GM12878 (cell line): Measurements from ENCODE around the gene CD82. TPM values are rescaled to one million over a fixed set of nuclear protein-coding genes. Genes with fewer than 3 reads are reported as not detected.

Experiments used
- ATAC-seq: fragments of 200-7000 bp; cut with Tn5 transposase; 3 replicates; pipeline ENCODE4 v1.9.1; 2020; ENCODE audit warnings: mild to moderate bottlenecking, moderate library complexity
- BruUV-seq: library from RNA; stranded (reverse); fragments of 400-500 nt; replicated peaks from 2 replicates; lab custom pipeline; 2021; lab: Mats Ljungman, UMichigan
- CTCF ChIA-PET: fragments of 300-600 bp; sonication (Branson Sonifier 250); formaldehyde crosslinking; extraction: SDS; loops from one replicate; lab custom pipeline; 2021; ENCODE audit warnings: inconsistent platforms; lab: Yijun Ruan, JAX
- POLR2A ChIA-PET: fragments of 350-600 bp; formaldehyde crosslinking; extraction: SDS; loops from one replicate; lab custom pipeline; 2021; ENCODE audit warnings: inconsistent platforms; lab: Charles Lee
- RAD21 ChIA-PET: fragments of 300-600 bp; sonication (Branson Sonifier 250); formaldehyde crosslinking; loops from one replicate; lab custom pipeline; 2023; ENCODE audit warnings: antibody characterized with exemption; ENCODE audit not compliant: unreplicated experiment; lab: Charles Lee
- SMC1A ChIA-PET: fragments of 300-600 bp; sonication (Branson Sonifier 250); formaldehyde crosslinking; loops from one replicate; lab custom pipeline; 2023; ENCODE audit not compliant: unreplicated experiment, uncharacterized antibody; lab: Charles Lee
- DNase-seq: peaks from one replicate; pipeline ENCODE4 v3.0.0-alpha.2; 2011; ENCODE audit warnings: low read depth, low spot score
- FAIRE-seq: peaks from 3 replicates; lab custom pipeline; 2011; peaks lifted over from hg19 to GRCh38; lab: Jason Lieb, UNC
- H2AFZ ChIP-seq: 2 replicates; pipeline ENCODE4 v1.6.0; 2011; ENCODE audit warnings: low read depth, low read length, control low read depth; ENCODE audit not compliant: control insufficient read depth
- H3K27ac ChIP-seq: 2 replicates; pipeline ENCODE4 v1.5.1; 2011; ENCODE audit warnings: control low read depth; ENCODE audit not compliant: control insufficient read depth, insufficient read depth
- H3K27me3 ChIP-seq, 2 experiments: replicated peaks in 1 of 2; 2 replicates each; pipeline versions ENCODE4 v1.6.0 to v1.6.1; 2011; ENCODE audit warnings: low read length in 1 of 2; ENCODE audit not compliant: control insufficient read depth in 2 of 2, insufficient read depth in 2 of 2
- H3K36me3 ChIP-seq, 2 experiments: 2 replicates each; pipeline ENCODE4 v1.5.1; 2011; ENCODE audit warnings: low read length in 1 of 2; ENCODE audit not compliant: control insufficient read depth in 2 of 2, insufficient read depth in 2 of 2
- H3K4me1 ChIP-seq: 2 replicates; pipeline ENCODE4 v1.6.1; 2011; ENCODE audit warnings: mild to moderate bottlenecking, low read length, moderate library complexity, mixed read lengths; ENCODE audit not compliant: control insufficient read depth, insufficient read depth
- H3K4me2 ChIP-seq: 2 replicates; pipeline ENCODE4 v1.6.0; 2011; ENCODE audit warnings: control low read depth; ENCODE audit not compliant: control insufficient read depth, insufficient read depth
- H3K4me3 ChIP-seq: fragments of 200-600 bp; sonication (generic); 2 replicates; pipeline ENCODE4 v1.5.1; 2016
- H3K79me2 ChIP-seq: 2 replicates; pipeline ENCODE4 v1.6.0; 2011; ENCODE audit warnings: low read length; ENCODE audit not compliant: control insufficient read depth, insufficient read depth
- H3K9ac ChIP-seq: 2 replicates; pipeline ENCODE4 v1.8.0; 2011; ENCODE audit warnings: low read length, control low read depth, mixed read lengths; ENCODE audit not compliant: control insufficient read depth, insufficient read depth
- H3K9me3 ChIP-seq: replicated peaks from 3 replicates; pipeline ENCODE4 v1.5.1; 2011; ENCODE audit warnings: mild to moderate bottlenecking, low read length; ENCODE audit not compliant: control insufficient read depth, insufficient read depth
- H4K20me1 ChIP-seq: 2 replicates; pipeline ENCODE4 v1.6.0; 2011; ENCODE audit not compliant: control insufficient read depth, insufficient read depth
- ATF7 ChIP-seq: fragments of 450-650 bp; IDR thresholded peaks from 2 replicates; pipeline ENCODE4 v1.6.1; 2016; ENCODE audit warnings: low read depth, mild to moderate bottlenecking
- E2F4 ChIP-seq: IDR thresholded peaks from 2 replicates; pipeline ENCODE4 v1.6.1; 2012; ENCODE audit warnings: low read depth, low read length, improper control_type of control experiment
- EED ChIP-seq: sonication (generic); IDR thresholded peaks from 2 replicates; pipeline ENCODE4 v1.6.1; 2016; ENCODE audit warnings: antibody characterized with exemption, low read depth
- HCFC1 ChIP-seq: fragments of 150-350 bp; IDR thresholded peaks from 2 replicates; pipeline ENCODE4 v1.6.1; 2014; ENCODE audit warnings: low read length
- HDGF ChIP-seq: fragments of 450-650 bp; IDR thresholded peaks from 2 replicates; pipeline ENCODE4 v1.6.1; 2016; ENCODE audit warnings: antibody characterized with exemption
- MEF2A ChIP-seq: IDR thresholded peaks from 2 replicates; pipeline ENCODE4 v1.6.1; 2011; ENCODE audit warnings: low read depth, mild to moderate bottlenecking, low read length, moderate library complexity; ENCODE audit not compliant: insufficient read depth
- WGBS: methylation state at CpG from one replicate; pipeline ENCODE4 v1.1.6; 2016; ENCODE audit warnings: low lambda C conversion rate; ENCODE audit not compliant: insufficient replicate concordance, insufficient coverage; ENCODE audit errors: missing lambda C conversion rate; 5-methylcytosine and 5-hydroxymethylcytosine counted together
- in situ Hi-C: fragments of 300-500 bp; cut with MboI; formaldehyde crosslinking; loops from 9 replicates; pipeline ENCODE4 v1.14.3; 2018; ENCODE audit warnings: mixed read lengths
- intact Hi-C: fragments of 100-400 bp; cut with micrococcal nuclease; formaldehyde crosslinking; loops from one replicate; pipeline ENCODE4 v1.14.2; 2022; ENCODE audit not compliant: unreplicated experiment
- polyA plus RNA-seq, 11 experiments: library from polyadenylated mRNA; depleted of rRNA in 4 of 11; unstranded in 6 of 11; stranded (reverse) in 5 of 11; fragments of >200 nt; fragmentation: Nextera tagmentation in 4 of 11; fragmentation: Illumina TruSeq in 1 of 11; extraction: Ambion mirVana in 4 of 11; extraction: Trizol in 1 of 11; gene quantifications; 1 replicate in 1 of 11; 2 replicates in 10 of 11; pipeline versions ENCODE4 v1.2.1 to v1.2.3, GENCODE V29; 2011 to 2016; ENCODE audit warnings: inconsistent platforms in 2 of 11, missing spikeins in 2 of 11, low read depth in 1 of 11
- total RNA-seq, 4 experiments: library from RNA; depleted of rRNA in 3 of 4; stranded (reverse); fragments of >200 nt in 3 of 4; fragmentation: Illumina TruSeq in 1 of 4; extraction: Trizol in 1 of 4; gene quantifications; 2 replicates each; pipeline versions ENCODE4 v1.2.1 to v1.2.3, GENCODE V29; 2013 to 2021
- TF ChIP-seq, protein P1 (sequence below): IDR thresholded peaks from 2 replicates; pipeline ENCODE4 v1.6.1; 2012; ENCODE audit warnings: low read depth, low read length, improper control_type of control experiment
- TF ChIP-seq, protein P2 (sequence below): IDR thresholded peaks from 2 replicates; pipeline ENCODE4 v1.6.1; 2011; ENCODE audit warnings: borderline replicate concordance, low read depth, mild to moderate bottlenecking, moderate library complexity, mixed read lengths, low read length; ENCODE audit not compliant: insufficient read depth; ENCODE audit errors: extremely low read length

Gene CD82
- total and polyA plus RNA-seq, 10 of the 15 experiments (the other 5 are each of a cell fraction or from before 2014, with no cell fraction given): 5.2 to 180 (median 84.7) TPM

GRCh38 chr11:44563711-44564110 is 1.8 kb upstream of the CD82 start:
- Histone ChIP-seq H2AFZ (no peak overlapping the region), H3K27me3 (no peaks in the 10 kb centered on the region), H3K36me3 (no peaks in the 10 kb centered on the region), H3K79me2 (peaks cover 33% of the 10 kb centered on the region), H3K27ac (no peak overlapping the region), H4K20me1 (no peaks in the 10 kb centered on the region), H3K9me3 (no peaks in the 10 kb centered on the region; the same call in 2 of the 3 replicates), H3K9ac (no peak overlapping the region), H3K4me1 (peaks cover 38% of the 10 kb centered on the region), H3K4me3 (no peak overlapping the region), H3K4me2 (no peak overlapping the region)
- intact Hi-C loops (loop anchor here (10.0 kb wide), 1 partner anchor 879 kb away; the partner anchor contains the start of gene HSD17B12), in situ Hi-C loops (no loop called here)
- FAIRE-seq (no peak), ATAC-seq (no peak), DNase-seq (no peak)
- TF ChIP-seq HDGF (no peak), E2F4 (no peak), EED (no peak), HCFC1 (no peak), ATF7 (no peak), MEF2A (no peak)
- TF ChIP-seq, protein P1, sequence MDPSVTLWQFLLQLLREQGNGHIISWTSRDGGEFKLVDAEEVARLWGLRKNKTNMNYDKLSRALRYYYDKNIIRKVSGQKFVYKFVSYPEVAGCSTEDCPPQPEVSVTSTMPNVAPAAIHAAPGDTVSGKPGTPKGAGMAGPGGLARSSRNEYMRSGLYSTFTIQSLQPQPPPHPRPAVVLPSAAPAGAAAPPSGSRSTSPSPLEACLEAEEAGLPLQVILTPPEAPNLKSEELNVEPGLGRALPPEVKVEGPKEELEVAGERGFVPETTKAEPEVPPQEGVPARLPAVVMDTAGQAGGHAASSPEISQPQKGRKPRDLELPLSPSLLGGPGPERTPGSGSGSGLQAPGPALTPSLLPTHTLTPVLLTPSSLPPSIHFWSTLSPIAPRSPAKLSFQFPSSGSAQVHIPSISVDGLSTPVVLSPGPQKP: no peak
- TF ChIP-seq, protein P2, sequence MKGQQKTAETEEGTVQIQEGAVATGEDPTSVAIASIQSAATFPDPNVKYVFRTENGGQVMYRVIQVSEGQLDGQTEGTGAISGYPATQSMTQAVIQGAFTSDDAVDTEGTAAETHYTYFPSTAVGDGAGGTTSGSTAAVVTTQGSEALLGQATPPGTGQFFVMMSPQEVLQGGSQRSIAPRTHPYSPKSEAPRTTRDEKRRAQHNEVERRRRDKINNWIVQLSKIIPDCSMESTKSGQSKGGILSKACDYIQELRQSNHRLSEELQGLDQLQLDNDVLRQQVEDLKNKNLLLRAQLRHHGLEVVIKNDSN: no peak
- SMC1A ChIA-PET: interaction anchor here (2.0 to 14.0 kb wide), 4 partner anchors 10 to 50 kb away, joined by 9 to 433 read pairs (median 12); no protein-coding TSS in a partner anchor
- POLR2A ChIA-PET: interaction anchor here (2.1 to 23.1 kb wide), 5 partner anchors 8 to 53 kb away, joined by 5 to 434 read pairs (median 17); no protein-coding TSS in a partner anchor
- RAD21 ChIA-PET: interaction anchor here (1.1 to 6.8 kb wide), 4 partner anchors 36 to 64 kb away, joined by 5 to 76 read pairs (median 40); no protein-coding TSS in a partner anchor
- 94% methylated on average over 6 of the region's 6 CpGs for WGBS
- BruUV-seq: no TSS peak
- CTCF ChIA-PET: interaction anchor here (0.9 to 4.7 kb wide), 5 partner anchors 9 to 470 kb away, joined by 3 to 27 read pairs (median 5); no protein-coding TSS in a partner anchor
